DND-41 (cell line): ENCODE measurements around the gene IRX1.

Experiments used
- EZH2 ChIP-seq: IDR thresholded peaks from 3 replicates; pipeline ENCODE4 v1.6.1; 2012; ENCODE audit warnings: borderline replicate concordance, low read depth, mild to moderate bottlenecking, moderate library complexity, low read length, inconsistent platforms; ENCODE audit not compliant: severe bottlenecking
- TF ChIP-seq, protein P1 (sequence below): IDR thresholded peaks from 2 replicates; pipeline ENCODE4 v1.5.1; 2012; ENCODE audit warnings: borderline replicate concordance, low read length, moderate library complexity, mild to moderate bottlenecking; ENCODE audit not compliant: poor library complexity, severe bottlenecking; ENCODE audit errors: extremely low read depth

DNA sequence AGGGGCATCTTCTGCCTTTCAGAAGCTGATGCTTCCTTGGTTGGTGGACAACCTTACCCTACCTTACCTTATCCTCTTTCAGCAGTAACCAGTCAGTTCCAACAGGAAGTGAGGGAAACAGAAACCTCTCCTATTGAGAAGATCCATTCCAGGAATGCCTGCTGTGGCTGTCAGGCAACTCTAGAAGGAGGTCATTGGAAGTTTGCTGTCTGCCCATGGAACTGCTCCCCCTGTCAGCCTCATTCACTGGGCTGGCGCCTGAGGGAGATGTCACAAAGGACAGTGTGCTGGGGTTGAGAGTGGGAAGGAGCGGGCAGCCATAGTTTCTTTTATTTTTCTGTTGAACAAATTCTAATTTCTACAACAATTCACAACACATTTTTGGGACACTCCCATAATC, 54.7 kb downstream of the IRX1 start:
- TF ChIP-seq, protein P1, sequence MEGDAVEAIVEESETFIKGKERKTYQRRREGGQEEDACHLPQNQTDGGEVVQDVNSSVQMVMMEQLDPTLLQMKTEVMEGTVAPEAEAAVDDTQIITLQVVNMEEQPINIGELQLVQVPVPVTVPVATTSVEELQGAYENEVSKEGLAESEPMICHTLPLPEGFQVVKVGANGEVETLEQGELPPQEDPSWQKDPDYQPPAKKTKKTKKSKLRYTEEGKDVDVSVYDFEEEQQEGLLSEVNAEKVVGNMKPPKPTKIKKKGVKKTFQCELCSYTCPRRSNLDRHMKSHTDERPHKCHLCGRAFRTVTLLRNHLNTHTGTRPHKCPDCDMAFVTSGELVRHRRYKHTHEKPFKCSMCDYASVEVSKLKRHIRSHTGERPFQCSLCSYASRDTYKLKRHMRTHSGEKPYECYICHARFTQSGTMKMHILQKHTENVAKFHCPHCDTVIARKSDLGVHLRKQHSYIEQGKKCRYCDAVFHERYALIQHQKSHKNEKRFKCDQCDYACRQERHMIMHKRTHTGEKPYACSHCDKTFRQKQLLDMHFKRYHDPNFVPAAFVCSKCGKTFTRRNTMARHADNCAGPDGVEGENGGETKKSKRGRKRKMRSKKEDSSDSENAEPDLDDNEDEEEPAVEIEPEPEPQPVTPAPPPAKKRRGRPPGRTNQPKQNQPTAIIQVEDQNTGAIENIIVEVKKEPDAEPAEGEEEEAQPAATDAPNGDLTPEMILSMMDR, result no peak
- TF ChIP-seq EZH2, result no peak
